ENCODE results near the gene IL18RAP. TPM values are rescaled to one million over a fixed set of nuclear protein-coding genes. Genes with fewer than 3 reads are reported as not detected.

The IL18RAP gene
- total RNA-seq, 1 experiment from 2014 or later: not detected

DNA sequence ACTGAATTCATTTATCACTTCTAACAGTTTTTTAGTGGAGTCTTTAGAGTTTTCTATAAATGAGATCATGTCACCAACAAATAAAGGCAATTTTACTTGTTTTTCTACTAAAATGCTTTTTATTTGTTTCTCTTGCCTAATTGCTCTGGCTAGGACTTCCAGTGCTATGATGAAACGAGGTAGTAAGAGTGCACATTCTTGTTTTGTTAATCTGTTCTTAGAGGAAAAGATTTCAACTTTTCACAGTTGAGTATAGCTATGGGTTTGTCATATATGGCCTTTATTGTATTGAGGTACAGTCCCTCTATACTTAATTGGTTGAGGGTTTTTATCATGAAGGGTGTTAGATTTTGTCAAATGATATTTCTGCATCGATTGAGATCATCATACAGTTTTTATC, 5.6 kb downstream of the IL18RAP start:
- Histone ChIP-seq H3K9me3 (ENCODE audit: control insufficient read depth, low read depth, low read length) (no peaks in the 10 kb centered on the region), H3K4me1 (ENCODE audit: insufficient read depth, low read length) (no peaks in the 10 kb centered on the region), H3K23ac (ENCODE audit: insufficient read length, low read depth, low read length) (no peak overlapping the region), H4K8ac (replicated peaks; ENCODE audit: insufficient read length, low read depth, low read length) (no peak overlapping the region), H3K79me1 (ENCODE audit: insufficient read depth, low read depth, low read length, poor library complexity, severe bottlenecking) (no peaks in the 10 kb centered on the region), H3K18ac (ENCODE audit: insufficient read length, low read depth, low read length) (no peak overlapping the region), H2AK5ac (ENCODE audit: insufficient read length, low read length) (no peak overlapping the region), H3K56ac (ENCODE audit: insufficient read length, low read depth, low read length) (no peak overlapping the region), H2BK5ac (ENCODE audit: insufficient read length, low read length) (no peak overlapping the region), H4K5ac (ENCODE audit: insufficient read length, low read depth, low read length) (no peak overlapping the region), H3T11ph (ENCODE audit: low read length) (no peak overlapping the region), H2BK15ac (ENCODE audit: low read depth, low read length) (no peak overlapping the region), H3K9ac (ENCODE audit: extremely low read depth, insufficient read length, low read length) (no peak overlapping the region), H2BK120ac (ENCODE audit: low read depth, low read length, poor library complexity, severe bottlenecking) (no peak overlapping the region), H4K20me1 (ENCODE audit: control insufficient read depth, insufficient read depth, insufficient read length) (no peaks in the 10 kb centered on the region), H3K4ac (ENCODE audit: low read depth, low read length) (no peak overlapping the region), H3K27ac (ENCODE audit: insufficient read length, low read depth, low read length) (no peak overlapping the region), H3K23me2 (ENCODE audit: insufficient read length, low read depth, low read length, poor library complexity, severe bottlenecking) (no peaks in the 10 kb centered on the region), H2AFZ (ENCODE audit: low read length) (no peak overlapping the region), H3K14ac (ENCODE audit: insufficient read depth, low read length) (no peak overlapping the region), H3K27me3 (ENCODE audit: insufficient read depth, low read length) (no peaks in the 10 kb centered on the region), H2BK12ac (ENCODE audit: insufficient read length, low read depth, low read length) (no peak overlapping the region), H3K4me2 (ENCODE audit: insufficient read depth, insufficient read length, low read length) (no peak overlapping the region), H2BK20ac (ENCODE audit: low read depth, low read length, poor library complexity, severe bottlenecking) (no peak overlapping the region), H4K91ac (ENCODE audit: insufficient read length, low read depth, low read length) (no peak overlapping the region), H3K79me2 (ENCODE audit: insufficient read depth, low read length) (no peaks in the 10 kb centered on the region)
- Mint-ChIP-seq H3K4me1 (no peaks in the 10 kb centered on the region), H3K4me3 (no peak overlapping the region), H3K36me3 (ENCODE audit: insufficient read depth in 1 of 3, low read depth in 3 of 3) (no peaks in the 10 kb centered on the region), H3K27me3 (ENCODE audit: low read depth) (peaks cover 4% of the 10 kb centered on the region; the same call in 1 of the 2 replicates), H3K9me3 (no peaks in the 10 kb centered on the region), H3K27ac (no peak overlapping the region)
- no CpG with 5 or more reads among the region's 2 CpGs for WGBS (ENCODE audit: extremely low coverage, insufficient read length, low lambda C conversion rate)
- no peak for DNase-seq
- TF ChIP-seq, protein P1, sequence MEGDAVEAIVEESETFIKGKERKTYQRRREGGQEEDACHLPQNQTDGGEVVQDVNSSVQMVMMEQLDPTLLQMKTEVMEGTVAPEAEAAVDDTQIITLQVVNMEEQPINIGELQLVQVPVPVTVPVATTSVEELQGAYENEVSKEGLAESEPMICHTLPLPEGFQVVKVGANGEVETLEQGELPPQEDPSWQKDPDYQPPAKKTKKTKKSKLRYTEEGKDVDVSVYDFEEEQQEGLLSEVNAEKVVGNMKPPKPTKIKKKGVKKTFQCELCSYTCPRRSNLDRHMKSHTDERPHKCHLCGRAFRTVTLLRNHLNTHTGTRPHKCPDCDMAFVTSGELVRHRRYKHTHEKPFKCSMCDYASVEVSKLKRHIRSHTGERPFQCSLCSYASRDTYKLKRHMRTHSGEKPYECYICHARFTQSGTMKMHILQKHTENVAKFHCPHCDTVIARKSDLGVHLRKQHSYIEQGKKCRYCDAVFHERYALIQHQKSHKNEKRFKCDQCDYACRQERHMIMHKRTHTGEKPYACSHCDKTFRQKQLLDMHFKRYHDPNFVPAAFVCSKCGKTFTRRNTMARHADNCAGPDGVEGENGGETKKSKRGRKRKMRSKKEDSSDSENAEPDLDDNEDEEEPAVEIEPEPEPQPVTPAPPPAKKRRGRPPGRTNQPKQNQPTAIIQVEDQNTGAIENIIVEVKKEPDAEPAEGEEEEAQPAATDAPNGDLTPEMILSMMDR (conservative IDR thresholded peaks at IDR 0.05): no peak
